ENCODE measurements around the gene MPC1L.

DNA sequence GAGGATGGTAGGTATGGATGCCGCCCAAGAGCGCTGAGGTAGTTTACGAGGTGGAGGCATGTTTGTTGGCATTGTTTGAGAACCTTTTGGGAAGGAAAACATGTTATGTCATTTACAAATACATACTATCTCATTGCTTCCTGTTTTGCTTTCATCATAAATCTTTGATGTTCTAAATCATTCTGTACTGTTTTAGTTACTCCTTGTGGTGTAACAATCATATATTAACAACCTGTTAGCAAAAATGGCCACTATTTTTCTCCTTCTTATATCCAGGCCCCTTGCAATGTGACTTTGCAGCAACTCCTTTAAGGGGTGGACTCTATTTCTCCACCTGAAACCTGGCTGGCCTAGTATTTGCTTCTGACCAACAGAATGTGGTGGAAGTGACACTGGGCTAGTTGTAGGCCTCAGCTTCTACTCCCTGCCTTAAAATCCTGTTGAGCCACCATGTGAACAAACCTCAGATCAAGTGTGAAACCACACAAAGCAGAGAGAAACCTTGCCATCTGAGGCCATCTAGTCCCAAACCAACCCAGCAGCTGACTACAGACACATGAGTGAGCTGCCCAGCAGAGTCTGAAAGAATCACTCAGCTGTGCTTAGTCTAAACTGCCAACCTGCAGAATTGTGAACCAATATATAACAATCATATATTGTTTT, 40.0 kb downstream of the MPC1L start:
- TF ChIP-seq, protein P1, sequence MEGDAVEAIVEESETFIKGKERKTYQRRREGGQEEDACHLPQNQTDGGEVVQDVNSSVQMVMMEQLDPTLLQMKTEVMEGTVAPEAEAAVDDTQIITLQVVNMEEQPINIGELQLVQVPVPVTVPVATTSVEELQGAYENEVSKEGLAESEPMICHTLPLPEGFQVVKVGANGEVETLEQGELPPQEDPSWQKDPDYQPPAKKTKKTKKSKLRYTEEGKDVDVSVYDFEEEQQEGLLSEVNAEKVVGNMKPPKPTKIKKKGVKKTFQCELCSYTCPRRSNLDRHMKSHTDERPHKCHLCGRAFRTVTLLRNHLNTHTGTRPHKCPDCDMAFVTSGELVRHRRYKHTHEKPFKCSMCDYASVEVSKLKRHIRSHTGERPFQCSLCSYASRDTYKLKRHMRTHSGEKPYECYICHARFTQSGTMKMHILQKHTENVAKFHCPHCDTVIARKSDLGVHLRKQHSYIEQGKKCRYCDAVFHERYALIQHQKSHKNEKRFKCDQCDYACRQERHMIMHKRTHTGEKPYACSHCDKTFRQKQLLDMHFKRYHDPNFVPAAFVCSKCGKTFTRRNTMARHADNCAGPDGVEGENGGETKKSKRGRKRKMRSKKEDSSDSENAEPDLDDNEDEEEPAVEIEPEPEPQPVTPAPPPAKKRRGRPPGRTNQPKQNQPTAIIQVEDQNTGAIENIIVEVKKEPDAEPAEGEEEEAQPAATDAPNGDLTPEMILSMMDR (IDR thresholded peaks at IDR 0.05), result no peak
- no peak for TF ChIP-seq EZH2 (IDR thresholded peaks at IDR 0.05; ENCODE audit: borderline replicate concordance, insufficient read depth, low read depth, low read length, poor library complexity, severe bottlenecking)

Measured in B cell (primary cell).